ENCODE data around the gene NPAS3.

DNA sequence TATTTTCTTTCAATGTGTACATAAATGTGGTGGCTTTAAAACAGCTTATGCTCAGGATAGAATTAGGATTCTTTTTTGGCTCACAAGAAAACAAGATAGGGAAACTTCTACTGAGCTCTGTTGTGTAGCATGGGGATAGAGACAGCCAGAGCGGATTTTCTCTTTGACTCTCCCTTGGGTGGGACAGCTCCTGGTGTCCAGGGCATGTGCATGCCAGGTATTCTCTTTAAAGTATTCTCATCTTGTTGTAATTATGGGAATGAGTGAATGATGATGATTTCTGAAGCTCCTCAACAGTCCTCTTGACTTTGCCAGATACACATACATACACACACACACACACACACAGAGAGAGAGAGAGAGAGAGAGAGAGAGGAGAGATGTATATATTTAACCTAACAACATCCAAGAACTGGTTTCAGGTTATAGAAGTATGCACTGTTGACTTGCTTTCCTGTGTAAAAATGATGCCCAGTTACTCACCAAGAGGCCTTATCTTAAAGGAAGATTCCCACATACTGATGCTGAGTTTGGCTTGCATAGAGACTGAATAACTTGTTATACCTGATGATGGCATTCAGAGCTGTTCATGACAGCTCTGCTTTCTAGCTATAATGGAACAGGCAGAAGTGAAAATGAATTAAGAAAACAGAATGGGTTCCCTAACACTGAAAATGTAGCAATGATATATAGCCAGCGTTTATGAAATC lies 624.7 kb downstream of the NPAS3 start:
- TF ChIP-seq, protein P1, sequence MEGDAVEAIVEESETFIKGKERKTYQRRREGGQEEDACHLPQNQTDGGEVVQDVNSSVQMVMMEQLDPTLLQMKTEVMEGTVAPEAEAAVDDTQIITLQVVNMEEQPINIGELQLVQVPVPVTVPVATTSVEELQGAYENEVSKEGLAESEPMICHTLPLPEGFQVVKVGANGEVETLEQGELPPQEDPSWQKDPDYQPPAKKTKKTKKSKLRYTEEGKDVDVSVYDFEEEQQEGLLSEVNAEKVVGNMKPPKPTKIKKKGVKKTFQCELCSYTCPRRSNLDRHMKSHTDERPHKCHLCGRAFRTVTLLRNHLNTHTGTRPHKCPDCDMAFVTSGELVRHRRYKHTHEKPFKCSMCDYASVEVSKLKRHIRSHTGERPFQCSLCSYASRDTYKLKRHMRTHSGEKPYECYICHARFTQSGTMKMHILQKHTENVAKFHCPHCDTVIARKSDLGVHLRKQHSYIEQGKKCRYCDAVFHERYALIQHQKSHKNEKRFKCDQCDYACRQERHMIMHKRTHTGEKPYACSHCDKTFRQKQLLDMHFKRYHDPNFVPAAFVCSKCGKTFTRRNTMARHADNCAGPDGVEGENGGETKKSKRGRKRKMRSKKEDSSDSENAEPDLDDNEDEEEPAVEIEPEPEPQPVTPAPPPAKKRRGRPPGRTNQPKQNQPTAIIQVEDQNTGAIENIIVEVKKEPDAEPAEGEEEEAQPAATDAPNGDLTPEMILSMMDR (IDR thresholded peaks at IDR 0.05; ENCODE audit: insufficient read depth, low read length), result no peak
- TF ChIP-seq GABPA (IDR thresholded peaks at IDR 0.05; ENCODE audit: low read depth), result no peak

Data from HL-60 (cell line).